Right cardiac atrium (tissue), 5 donors: Measurements from ENCODE around the gene PCP2. TPM values are rescaled to one million over a fixed set of nuclear protein-coding genes. Genes with fewer than 3 reads are reported as not detected.

Source experiments
- ATAC-seq, 2 donors: fragments of 200-7000 bp; cut with Tn5 transposase; one replicate each; pipeline versions ENCODE4 v1.8.0 to v1.9.1; 2020; ENCODE audit warnings: moderate library complexity in 2 of 2, mild to moderate bottlenecking in 1 of 2
- DNase-seq, 3 donors: peaks; one replicate each; pipeline ENCODE4 v3.0.0-alpha.2; 2020
- H3K27ac ChIP-seq: one replicate; pipeline ENCODE4 v1.5.1; 2013; ENCODE audit warnings: mild to moderate bottlenecking, low read length, control low read depth, moderate library complexity
- H3K27me3 ChIP-seq: one replicate; pipeline ENCODE4 v1.6.1; 2013; ENCODE audit not compliant: control insufficient read depth, insufficient read depth
- H3K4me1 ChIP-seq: one replicate; pipeline ENCODE4 v1.6.1; 2013; ENCODE audit warnings: low read length; ENCODE audit not compliant: control insufficient read depth, insufficient read depth
- H3K4me3 ChIP-seq: one replicate; pipeline ENCODE4 v1.5.1; 2013; ENCODE audit warnings: low read length, control low read depth
- H3K9me3 ChIP-seq: one replicate; pipeline ENCODE4 v1.6.1; 2013; ENCODE audit warnings: low read length; ENCODE audit not compliant: control insufficient read depth
- WGBS: extraction: QIAGEN DNeasy Blood & Tissue Kit; methylation state at CpG from one replicate; pipeline ENCODE4 v1.1.7; 2013; 5-methylcytosine and 5-hydroxymethylcytosine counted together
- intact Hi-C, 4 donors: fragments of 100-400 bp; cut with DNase I; formaldehyde crosslinking; loops; one replicate each; pipeline versions ENCODE4 v1.11.0 to v1.14.0; 2022 to 2023
- long read RNA-seq, 4 donors: library from polyadenylated mRNA; unstranded; transcript quantifications; one replicate each; pipeline ENCODE4 v2.0.0, GENCODE V29; 2020 to 2021
- polyA plus RNA-seq: library from polyadenylated mRNA; stranded (reverse); fragments of 200-250 nt; gene quantifications from one replicate; pipeline ENCODE4 v1.2.3, GENCODE V29; 2013
- total RNA-seq, 4 donors: library from RNA; stranded (reverse); fragmentation: NEBNext Ultra II Directional; extraction: Animal tissue kit (Norgen Biotek cat#: 25700); gene quantifications; one replicate each; pipeline ENCODE4 v1.2.1, GENCODE V29; 2021
- donor health status: healthy with polysubstance abuse.
- donor health status: DM: no; HTN: yes; CAD: no.
- donor health status: DM: no; HTN: no; CAD: no.
- donor health status: DM: no; HTN: yes; CAD: no; lungs with severe emphysema.
- donor health status: DM: yes; HTN: yes; CAD: no.

Gene PCP2
- total RNA-seq, result not detected
- 0.34 TPM for polyA plus RNA-seq
- long read RNA-seq, donor 1, result 0 reads
- long read RNA-seq, donor 2, result 0 reads
- long read RNA-seq, donor 3, partial matches to known transcripts, result 0 of 1 reads
- long read RNA-seq, donor 3, other reads (novel, unspliced or antisense), result 1 of 1 reads
- long read RNA-seq, donor 4, partial matches to known transcripts, result 1 of 1 reads
- long read RNA-seq, donor 4, other reads (novel, unspliced or antisense), result 0 of 1 reads

DNA sequence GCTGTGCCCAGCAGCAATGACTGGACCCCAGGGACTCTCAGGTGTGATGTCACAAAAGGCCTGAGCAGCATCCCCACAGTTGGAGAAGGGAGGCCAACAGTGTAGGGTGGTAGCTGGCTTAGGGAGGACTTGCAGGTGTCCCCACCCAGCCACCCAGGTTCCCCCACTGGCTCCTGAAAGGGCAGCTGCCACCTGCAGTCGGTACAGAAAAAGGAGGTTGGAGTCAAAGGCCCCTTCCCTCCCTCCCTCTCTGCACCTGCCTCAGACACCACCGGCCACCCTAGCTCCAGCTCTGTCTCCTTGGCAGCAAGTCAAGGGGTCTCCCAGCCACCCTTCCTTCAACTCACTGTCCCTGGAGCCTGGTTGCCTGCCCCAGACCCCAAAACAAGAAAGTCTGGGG, at the start of gene PCP2:
Gene PCP2 (minus strand): TSS at position 22 of the 400 bp plus-strand sequence. CDS start 262 bp downstream, outside the sequence.
- no peak for DNase-seq
- no peaks in the 10 kb centered on the region for H3K9me3 ChIP-seq
- WGBS, result 46% methylated on average over 1 of the region's 2 CpGs
- no peaks in the 10 kb centered on the region for H3K27me3 ChIP-seq
- H3K27ac ChIP-seq, result no peak within 1 kb of the TSS
- no peak within 1 kb of the TSS for H3K4me3 ChIP-seq
- intact Hi-C loops, result no loop called here
- no peak for ATAC-seq
- peaks cover 2% of the 10 kb centered on the region for H3K4me1 ChIP-seq

DNA sequence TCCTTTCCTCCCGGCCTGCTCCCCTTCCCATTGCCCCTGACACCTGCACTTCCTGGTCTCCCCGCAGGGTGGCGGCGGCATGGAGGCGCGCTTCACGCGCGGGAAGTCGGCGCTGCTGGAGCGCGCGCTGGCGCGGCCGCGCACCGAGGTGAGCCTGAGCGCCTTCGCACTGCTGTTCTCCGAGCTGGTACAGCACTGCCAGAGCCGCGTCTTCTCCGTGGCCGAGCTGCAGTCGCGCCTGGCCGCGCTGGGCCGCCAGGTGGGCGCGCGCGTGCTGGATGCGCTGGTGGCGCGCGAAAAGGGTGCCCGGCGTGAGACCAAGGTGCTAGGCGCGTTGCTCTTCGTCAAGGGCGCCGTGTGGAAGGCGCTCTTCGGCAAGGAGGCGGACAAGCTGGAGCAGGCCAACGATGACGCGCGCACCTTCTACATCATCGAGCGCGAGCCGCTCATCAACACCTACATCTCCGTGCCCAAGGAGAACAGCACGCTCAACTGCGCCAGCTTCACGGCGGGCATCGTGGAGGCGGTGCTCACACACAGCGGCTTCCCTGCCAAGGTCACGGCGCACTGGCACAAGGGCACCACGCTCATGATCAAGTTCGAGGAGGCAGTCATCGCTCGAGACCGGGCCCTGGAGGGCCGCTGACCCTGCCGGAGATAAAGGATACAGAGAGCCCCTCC, 48.8 kb upstream of the PCP2 start:
- Histone ChIP-seq H3K27me3 (no peaks in the 10 kb centered on the region), H3K9me3 (no peaks in the 10 kb centered on the region), H3K4me3 (no peak overlapping the region), H3K27ac (no peak overlapping the region), H3K4me1 (no peaks in the 10 kb centered on the region)
- WGBS, result 75% methylated on average over 74 of the region's 74 CpGs
- ATAC-seq, result no peak
- intact Hi-C loops, result loop anchor here in 2 of 4 donors (5.0 to 10.0 kb wide), 3 partner anchors 115 to 328 kb away; no protein-coding TSS in a partner anchor
- DNase-seq, result peak in 1 of 3 donors; percentile 64

DNA sequence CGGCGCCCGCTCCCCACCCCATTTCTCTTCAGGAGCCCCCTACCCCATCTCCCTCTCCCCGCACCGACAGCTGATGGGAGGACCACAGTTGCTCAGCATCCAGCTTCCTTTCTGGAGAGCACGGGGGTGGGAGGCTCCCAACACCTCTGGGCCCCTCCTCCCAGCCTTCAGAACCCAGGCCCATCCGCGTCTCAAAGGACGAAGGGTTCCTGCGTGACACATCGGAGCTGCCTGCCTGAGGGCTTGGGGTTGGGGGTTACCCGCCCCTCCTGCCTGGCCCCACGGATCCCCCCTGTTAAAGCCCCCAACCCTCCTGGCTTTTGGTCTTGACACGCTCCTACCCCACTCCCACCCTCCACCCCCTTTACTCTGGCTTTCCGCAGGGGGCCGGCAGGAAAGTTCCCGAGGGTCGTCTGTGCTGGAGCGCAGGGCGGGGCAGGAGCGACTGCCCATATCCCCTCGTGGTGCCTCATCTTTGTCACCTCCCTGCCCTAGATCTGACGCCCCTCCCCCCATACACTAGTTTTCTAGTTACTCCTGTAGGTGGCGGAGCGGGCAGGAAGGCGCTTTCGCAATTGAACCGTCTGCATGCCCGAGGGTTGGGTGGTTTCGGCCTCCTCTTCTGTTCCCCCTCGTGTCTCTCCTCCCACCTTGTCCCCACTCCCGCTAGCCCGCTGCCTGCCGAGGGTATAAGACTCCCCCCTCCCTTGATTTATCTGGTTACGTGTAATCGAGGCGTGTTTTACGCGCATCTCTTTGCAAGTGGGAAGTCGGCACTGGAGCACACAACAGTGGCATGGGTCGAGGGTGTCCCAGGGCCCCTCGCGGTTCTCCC, 48.0 kb upstream of the PCP2 start:
- intact Hi-C loops, result loop anchor here in 2 of 4 donors (2.0 to 10.0 kb wide), 4 partner anchors 27 to 327 kb away; no protein-coding TSS in a partner anchor
- 5% methylated on average over 43 of the region's 43 CpGs for WGBS
- H3K4me1 ChIP-seq, result no peaks in the 10 kb centered on the region

DNA sequence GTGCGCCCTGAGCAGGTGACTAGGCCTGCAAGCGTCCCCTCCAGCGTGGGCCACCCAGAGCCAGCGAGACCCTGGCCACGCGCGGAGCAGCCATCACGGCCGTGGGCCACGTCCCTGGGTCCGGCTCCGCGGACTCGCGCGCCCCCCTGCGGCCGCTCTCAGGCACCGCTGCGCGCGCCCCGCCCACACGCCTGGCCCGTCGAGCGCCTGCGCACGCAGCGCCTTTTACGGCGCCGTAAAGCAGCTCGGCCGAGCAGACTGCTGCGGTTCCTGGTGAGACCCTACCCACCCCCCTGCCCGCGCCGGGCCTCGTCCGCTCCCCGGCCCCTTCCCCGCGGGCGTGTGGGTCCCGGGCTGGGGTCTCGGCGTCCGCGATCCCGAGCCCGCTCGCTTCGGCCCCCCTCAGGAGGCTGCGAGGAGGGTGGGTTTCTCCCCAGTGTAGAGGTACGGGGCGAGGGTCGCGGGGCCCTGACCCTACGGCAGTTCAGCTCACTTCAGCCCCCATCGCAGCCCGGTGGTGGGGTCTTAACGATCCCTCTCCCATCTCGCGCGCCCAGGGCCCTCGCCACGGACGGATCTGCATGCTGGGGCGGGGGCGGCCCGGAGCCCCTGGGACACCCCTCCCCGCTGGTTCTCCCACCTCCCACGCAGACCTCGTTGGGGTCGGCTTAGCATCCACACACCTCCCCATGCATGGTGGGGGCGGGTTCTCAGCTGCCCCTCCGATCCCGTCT, 47.3 kb upstream of the PCP2 start, which contains the start of gene TRAPPC5:
Gene TRAPPC5 (plus strand): TSS at position 228 of the 734 bp plus-strand sequence. CDS start 1,421 bp downstream, outside the sequence.
- Histone ChIP-seq H3K4me1 (no peaks in the 10 kb centered on the region), H3K4me3 (peak within 1 kb of the TSS; percentile 92), H3K9me3 (no peaks in the 10 kb centered on the region), H3K27ac (peak within 1 kb of the TSS; percentile 13), H3K27me3 (no peaks in the 10 kb centered on the region)
- peak; percentile 88 to 97 (median 96) for DNase-seq
- under 1% methylated on average over 79 of the region's 79 CpGs for WGBS
- peak; percentile 90 for ATAC-seq
- intact Hi-C loops, result loop anchor here in 2 of 4 donors (2.0 to 10.0 kb wide), 4 partner anchors 26 to 326 kb away; no protein-coding TSS in a partner anchor

More for the DNA sequence above, 48.0 kb upstream of the PCP2 start:
- ATAC-seq (peak; percentile 64 to 75), DNase-seq (peak; percentile 77 to 88 (median 88))
- Histone ChIP-seq H3K4me3 (peak overlapping the region; percentile 92), H3K27me3 (no peaks in the 10 kb centered on the region), H3K9me3 (no peaks in the 10 kb centered on the region), H3K27ac (no peak overlapping the region)

DNA sequence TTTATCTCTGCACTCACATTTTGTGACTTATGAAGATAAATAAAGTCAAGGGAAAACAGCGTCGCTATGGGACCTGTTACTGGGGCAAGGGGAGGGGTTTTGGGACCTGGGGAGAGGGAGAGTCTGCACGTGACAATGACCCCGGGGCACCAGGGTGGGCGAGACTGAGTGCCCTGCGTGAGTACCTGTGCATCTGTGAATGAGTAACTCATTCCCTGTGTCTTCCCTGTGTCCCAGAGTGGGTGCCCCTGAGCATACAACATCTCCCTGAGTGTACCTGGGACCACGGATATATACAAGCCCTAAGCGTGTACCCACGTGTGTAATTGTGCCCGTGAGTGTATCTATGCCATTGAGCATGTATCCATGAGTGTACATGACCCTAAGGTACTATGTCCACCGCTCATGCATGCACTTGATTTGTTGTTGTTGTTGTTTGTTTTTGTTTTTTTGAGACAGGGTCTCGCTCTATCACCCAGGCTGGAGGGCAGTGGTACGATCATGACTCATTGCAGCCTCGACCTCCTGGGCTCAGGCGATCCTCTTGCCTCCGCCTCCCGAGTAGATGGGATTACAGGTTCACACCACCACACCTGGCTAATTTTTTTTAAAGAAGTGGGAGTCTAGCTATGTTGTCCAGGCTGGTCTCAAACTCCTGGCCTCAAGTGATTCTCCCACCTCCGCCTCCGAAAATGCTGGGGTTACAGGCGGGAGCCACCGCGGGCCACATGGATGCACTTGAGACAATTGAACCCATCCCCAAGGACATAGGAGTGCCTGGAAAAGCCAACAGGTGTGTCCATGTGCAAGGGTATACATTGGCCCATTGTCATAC, 46.5 kb upstream of the PCP2 start:
- intact Hi-C loops, result loop anchor here in 3 of 4 donors (2.0 to 10.0 kb wide), 6 partner anchors 25 to 325 kb away; no protein-coding TSS in a partner anchor
- Histone ChIP-seq H3K4me3 (no peak overlapping the region), H3K27ac (no peak overlapping the region), H3K9me3 (no peaks in the 10 kb centered on the region), H3K4me1 (no peaks in the 10 kb centered on the region), H3K27me3 (no peaks in the 10 kb centered on the region)
- ATAC-seq (no peak), DNase-seq (peak in 1 of 3 donors; percentile 41)
- 48% methylated on average over 22 of the region's 22 CpGs for WGBS

DNA sequence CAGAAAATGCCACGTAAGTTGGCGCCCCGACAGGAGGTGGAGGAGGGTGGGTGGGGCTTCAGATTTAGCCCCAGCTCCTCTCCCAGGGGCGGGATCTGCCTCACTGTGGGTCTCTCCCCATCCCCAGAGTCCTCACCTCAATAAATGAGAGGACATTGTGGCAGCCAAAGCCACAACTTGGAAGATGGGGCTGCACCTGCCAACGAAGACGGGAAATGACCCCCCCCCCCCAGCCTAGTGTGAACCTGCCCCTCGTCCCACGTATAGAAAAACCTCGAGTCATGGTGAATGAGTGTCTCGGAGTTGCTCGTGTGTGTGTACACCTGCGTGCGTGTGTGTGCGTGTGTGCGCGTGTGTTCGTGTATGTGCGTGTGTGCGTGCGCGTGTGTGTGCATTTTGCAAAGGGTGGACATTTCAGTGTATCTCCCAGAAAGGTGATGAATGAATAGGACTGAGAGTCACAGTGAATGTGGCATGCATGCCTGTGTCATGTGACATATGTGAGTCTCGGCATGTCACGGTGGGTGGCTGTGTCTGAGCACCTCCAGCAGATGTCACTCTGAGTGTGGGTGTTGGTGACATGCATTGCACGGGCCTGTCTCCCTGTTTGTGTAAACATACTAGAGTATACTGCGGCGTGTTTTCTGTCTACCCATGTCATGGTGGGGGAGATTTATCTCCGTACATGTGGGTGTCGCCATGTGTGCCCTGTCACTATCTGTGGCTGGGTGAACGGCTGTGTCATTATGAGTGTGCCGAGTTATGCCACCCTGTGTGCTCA, 45.6 kb upstream of the PCP2 start:
- Histone ChIP-seq H3K9me3 (no peaks in the 10 kb centered on the region), H3K27me3 (no peaks in the 10 kb centered on the region), H3K27ac (no peak overlapping the region), H3K4me1 (no peaks in the 10 kb centered on the region), H3K4me3 (no peak overlapping the region)
- WGBS, result 51% methylated on average over 30 of the region's 30 CpGs
- intact Hi-C loops, result loop anchor here in 2 of 4 donors (5.0 to 10.0 kb wide), 2 partner anchors 112 to 126 kb away; no protein-coding TSS in a partner anchor
- DNase-seq, result peak in 1 of 3 donors; percentile 57
- no peak for ATAC-seq

DNA sequence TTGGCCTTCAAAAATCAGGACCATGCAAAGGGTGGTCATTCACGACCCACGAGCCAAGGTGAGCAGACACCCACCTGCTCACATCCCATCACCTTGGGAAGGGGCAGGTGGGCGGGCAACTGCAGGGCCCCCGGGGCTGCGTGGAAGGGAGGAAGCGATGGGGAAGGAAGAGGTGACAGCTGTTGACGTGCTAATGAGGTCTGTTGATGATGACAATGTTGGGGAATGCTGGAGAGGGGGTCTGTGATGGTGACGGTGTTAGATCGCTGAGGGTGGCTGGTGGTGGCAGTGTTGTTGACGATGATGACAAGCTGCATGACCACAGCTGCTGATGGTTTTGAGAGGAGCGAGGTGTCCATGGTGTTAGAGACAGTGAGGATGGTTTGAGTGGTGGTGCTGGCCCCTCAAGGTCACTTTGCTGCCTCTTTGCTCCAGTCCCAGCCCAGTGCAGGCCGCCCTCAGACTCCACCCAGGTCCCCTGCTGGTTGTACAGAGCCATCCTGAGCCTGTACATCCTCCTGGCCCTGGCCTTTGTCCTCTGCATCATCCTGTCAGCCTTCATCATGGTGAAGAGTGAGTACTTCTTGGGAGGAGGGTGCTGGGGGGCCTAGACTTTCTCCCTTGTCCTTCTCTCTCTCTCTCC, 44.3 kb upstream of the PCP2 start:
- DNase-seq (no peak), ATAC-seq (no peak)
- Histone ChIP-seq H3K9me3 (no peaks in the 10 kb centered on the region), H3K4me1 (no peaks in the 10 kb centered on the region), H3K27me3 (no peaks in the 10 kb centered on the region), H3K4me3 (no peak overlapping the region), H3K27ac (no peak overlapping the region)
- intact Hi-C loops, result loop anchor here in 2 of 4 donors (5.0 to 10.0 kb wide), 2 partner anchors 110 to 127 kb away; no protein-coding TSS in a partner anchor
- 23% methylated on average over 12 of the region's 12 CpGs for WGBS

DNA sequence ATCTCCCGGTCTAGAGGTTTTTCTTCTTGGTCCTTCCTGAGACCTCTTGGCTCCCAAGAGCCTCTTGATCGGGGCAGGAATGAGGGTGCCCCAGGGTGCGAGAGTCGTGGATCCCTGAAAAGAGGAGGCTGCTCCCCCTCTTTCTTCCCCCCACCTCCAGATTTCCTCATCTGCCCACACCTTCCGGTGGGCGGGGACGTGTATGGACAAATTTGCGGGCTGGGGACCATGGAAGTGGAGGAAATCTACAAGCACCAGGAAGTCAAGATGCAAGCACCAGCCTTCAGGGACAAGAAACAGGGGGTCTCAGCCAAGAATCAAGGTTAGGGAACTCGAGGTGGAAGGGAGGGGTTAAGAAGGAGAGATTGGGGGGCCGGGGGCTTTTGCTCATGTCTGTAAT, 43.3 kb upstream of the PCP2 start, which contains the start of gene MCEMP1:
Gene MCEMP1 (plus strand): TSS at position 237 of the 400 bp plus-strand sequence. CDS start 31 bp downstream, at position 268.
- intact Hi-C loops, result loop anchor here in 2 of 4 donors (5.0 to 10.0 kb wide), 2 partner anchors 110 to 128 kb away; no protein-coding TSS in a partner anchor
- Histone ChIP-seq H3K4me3 (no peak within 1 kb of the TSS), H3K4me1 (no peaks in the 10 kb centered on the region), H3K9me3 (no peaks in the 10 kb centered on the region), H3K27me3 (no peaks in the 10 kb centered on the region), H3K27ac (no peak within 1 kb of the TSS)
- 43% methylated on average over 10 of the region's 10 CpGs for WGBS
- DNase-seq (peak in 2 of 3 donors; percentile 29 to 68), ATAC-seq (no peak)
